ENCODE measurements around the gene ASCL5. TPM values are rescaled to one million over a fixed set of nuclear protein-coding genes. Genes with fewer than 3 reads are reported as not detected.

The ASCL5 gene
- total and polyA plus RNA-seq, 8 donors: 0.16 to 1.6 (median 1.2) TPM

GRCh38 chr1:201142849-201143725 is 16.1 kb upstream of the ASCL5 start:
- H3K4me3 ChIP-seq: no peak overlapping the region
- ATAC-seq (no peak), DNase-seq (peak in 1 of 6 donors; percentile 38), FAIRE-seq (no peak)
- 85 to 91% methylated on average over 16 of the region's 16 CpGs for WGBS, 2 donors
- no peak for TF ChIP-seq CTCF (IDR thresholded peaks at IDR 0.05)
- peaks cover 0 to 57% (median 23%) of the 10 kb centered on the region in 3 donors for H3K36me3 ChIP-seq
- H3K9me3 ChIP-seq: no peaks in the 10 kb centered on the region
- no peak overlapping the region for H3K27ac ChIP-seq
- no peaks in the 10 kb centered on the region for H3K27me3 ChIP-seq
- intact Hi-C loops (cut with DNase I): no loop called here
- peaks cover 0 to 8% (median 0%) of the 10 kb centered on the region in 3 donors for H3K4me1 ChIP-seq

GRCh38 chr1:201142011-201142848 is 15.2 kb upstream of the ASCL5 start:
- no peaks in the 10 kb centered on the region for H3K27me3 ChIP-seq
- peaks cover 0 to 56% (median 23%) of the 10 kb centered on the region in 3 donors for H3K36me3 ChIP-seq
- H3K9me3 ChIP-seq: no peaks in the 10 kb centered on the region
- ATAC-seq: no peak
- intact Hi-C loops (cut with DNase I): no loop called here
- no peak overlapping the region for H3K27ac ChIP-seq
- FAIRE-seq: no peak
- no peak overlapping the region for H3K4me3 ChIP-seq
- peak in 1 of 6 donors; percentile 36 for DNase-seq
- WGBS, 2 donors: 86 to 89% methylated on average over 16 of the region's 16 CpGs
- peaks cover 0 to 12% (median 6%) of the 10 kb centered on the region in 3 donors for H3K4me1 ChIP-seq
- TF ChIP-seq CTCF (IDR thresholded peaks at IDR 0.05): no peak

- 93 to 95% methylated on average over 5 of the region's 5 CpGs for WGBS, 2 donors
Measured at GRCh38 chr1:201141418-201141817, 14.4 kb upstream of the ASCL5 start.

GRCh38 chr1:201140941-201141260 is 13.9 kb upstream of the ASCL5 start:
- H3K36me3 ChIP-seq: peaks cover 0 to 43% (median 15%) of the 10 kb centered on the region in 3 donors
- TF ChIP-seq CTCF (IDR thresholded peaks at IDR 0.05): no peak
- H3K27ac ChIP-seq: no peak overlapping the region
- FAIRE-seq: no peak
- WGBS, 2 donors: 92 to 95% methylated on average over 8 of the region's 8 CpGs
- DNase-seq: no peak
- H3K4me3 ChIP-seq: no peak overlapping the region
- no peak for ATAC-seq
- no peaks in the 10 kb centered on the region for H3K27me3 ChIP-seq
- peaks cover 3 to 15% (median 10%) of the 10 kb centered on the region in 3 donors for H3K4me1 ChIP-seq
- no peaks in the 10 kb centered on the region for H3K9me3 ChIP-seq
- intact Hi-C loops (cut with DNase I): no loop called here

More at GRCh38 chr1:201141418-201141817, 14.4 kb upstream of the ASCL5 start:
- Histone ChIP-seq H3K27me3 (no peaks in the 10 kb centered on the region), H3K9me3 (no peaks in the 10 kb centered on the region), H3K36me3 (peaks cover 0 to 48% (median 19%) of the 10 kb centered on the region in 3 donors), H3K4me1 (peaks cover 3 to 15% (median 10%) of the 10 kb centered on the region in 3 donors), H3K4me3 (no peak overlapping the region), H3K27ac (no peak overlapping the region)
- DNase-seq (peak in 1 of 6 donors; percentile 26), ATAC-seq (no peak), FAIRE-seq (no peak)
- no peak for TF ChIP-seq CTCF (IDR thresholded peaks at IDR 0.05)
- intact Hi-C loops (cut with DNase I): no loop called here
